Left forelimb (tissue), 1 donor: ENCODE measurements around the gene SLC34A1.

Experiments
- DNase-seq: peaks from one replicate; pipeline ENCODE4 v3.0.0-alpha.2; 2018; ENCODE audit warnings: low spot score

The SLC34A1 gene

GRCh38 chr5:177388521-177389052 is 4.4 kb downstream of the SLC34A1 start:
- no peak for DNase-seq

- DNase-seq, result no peak
These were observed 5.3 kb downstream of the SLC34A1 start for GRCh38 chr5:177389241-177390169.

- DNase-seq, result peak; percentile 86
These were observed 6.4 kb downstream of the SLC34A1 start for GRCh38 chr5:177390363-177391300.

GRCh38 chr5:177392765-177393164 is 8.5 kb downstream of the SLC34A1 start:
- no peak for DNase-seq

- no peak for DNase-seq
These were observed 9.1 kb downstream of the SLC34A1 start for GRCh38 chr5:177393206-177393765.

GRCh38 chr5:177393990-177394389 is 9.8 kb downstream of the SLC34A1 start:
- no peak for DNase-seq

- no peak for DNase-seq
These were observed 11.8 kb downstream of the SLC34A1 start for GRCh38 chr5:177396078-177396477.

GRCh38 chr5:177396807-177397206 is 12.6 kb downstream of the SLC34A1 start:
- DNase-seq, result no peak

- no peak for DNase-seq
These were observed 13.7 kb downstream of the SLC34A1 start for GRCh38 chr5:177397875-177398390.

GRCh38 chr5:177399997-177400868 is 16.0 kb downstream of the SLC34A1 start, which contains the start of gene PFN3:
Gene PFN3 (minus strand): TSS chr5:177400661. CDS start chr5:177400576, 85 bp downstream.
- no peak for DNase-seq

GRCh38 chr5:177402271-177403043 is 18.2 kb downstream of the SLC34A1 start:
- no peak for DNase-seq

GRCh38 chr5:177403102-177403791 is 19.0 kb downstream of the SLC34A1 start:
- DNase-seq, result no peak

GRCh38 chr5:177403792-177404640 is 19.8 kb downstream of the SLC34A1 start:
- DNase-seq, result peak; percentile 81

- DNase-seq, result no peak
These were observed 20.5 kb downstream of the SLC34A1 start for GRCh38 chr5:177404641-177405179.

- DNase-seq, result no peak
These were observed 21.1 kb downstream of the SLC34A1 start for GRCh38 chr5:177405312-177405711.

- DNase-seq, result no peak
These were observed 21.6 kb downstream of the SLC34A1 start for GRCh38 chr5:177405805-177406204.

- no peak for DNase-seq
These were observed 25.0 kb downstream of the SLC34A1 start, which contains the start of gene F12 for GRCh38 chr5:177409043-177409801. Gene F12 (minus strand): TSS chr5:177409564. CDS start chr5:177409527, 37 bp downstream.
